GM15510 (cell line): Measurements from ENCODE around the gene REL.

Experiments
- POLR2A ChIP-seq: IDR thresholded peaks from 3 replicates; pipeline ENCODE4 v1.6.1; 2011; ENCODE audit warnings: borderline replicate concordance; ENCODE audit not compliant: insufficient read length; ENCODE audit errors: extremely low read depth

REL gene

DNA sequence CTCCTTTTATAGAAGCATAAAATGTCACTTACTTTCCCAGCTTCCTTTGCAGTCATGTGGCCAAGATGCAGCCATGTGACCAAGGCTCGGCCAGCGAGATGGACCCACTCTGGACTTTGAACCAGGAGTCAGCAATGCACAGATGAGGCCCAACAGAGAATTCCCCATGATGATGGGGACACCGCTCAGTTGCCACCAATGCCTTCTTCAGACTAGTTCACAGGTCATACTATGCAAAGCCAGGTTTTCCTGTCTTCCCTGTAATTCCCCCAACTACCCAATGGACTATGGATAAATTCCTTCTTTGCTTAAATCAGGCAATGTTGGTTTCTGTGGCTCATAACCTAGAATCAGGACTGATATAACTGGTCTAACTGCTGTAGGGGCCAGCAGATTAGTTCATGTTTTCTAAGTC, 22.5 kb upstream of the REL start:
- no peak for TF ChIP-seq POLR2A

DNA sequence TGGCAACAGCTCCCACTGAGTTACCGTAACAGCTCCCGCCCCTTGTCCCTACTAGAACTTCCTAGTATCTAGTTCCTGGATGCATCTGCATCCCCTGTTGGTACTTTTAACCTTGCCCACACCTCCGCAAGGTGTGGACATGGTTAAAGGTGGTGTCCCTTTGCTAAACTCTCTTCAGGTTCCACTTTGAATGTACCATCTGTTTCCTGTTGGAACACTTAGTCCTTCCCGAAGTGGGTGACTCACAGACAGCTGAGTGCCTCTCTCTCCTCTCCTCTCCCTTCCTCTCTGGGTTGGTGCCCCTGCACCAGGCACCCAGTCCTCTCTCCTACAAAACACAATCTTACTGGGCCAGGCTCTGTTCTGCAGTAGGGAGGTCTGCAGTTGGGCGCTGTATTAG, 19.6 kb upstream of the REL start:
- TF ChIP-seq POLR2A = no peak

DNA sequence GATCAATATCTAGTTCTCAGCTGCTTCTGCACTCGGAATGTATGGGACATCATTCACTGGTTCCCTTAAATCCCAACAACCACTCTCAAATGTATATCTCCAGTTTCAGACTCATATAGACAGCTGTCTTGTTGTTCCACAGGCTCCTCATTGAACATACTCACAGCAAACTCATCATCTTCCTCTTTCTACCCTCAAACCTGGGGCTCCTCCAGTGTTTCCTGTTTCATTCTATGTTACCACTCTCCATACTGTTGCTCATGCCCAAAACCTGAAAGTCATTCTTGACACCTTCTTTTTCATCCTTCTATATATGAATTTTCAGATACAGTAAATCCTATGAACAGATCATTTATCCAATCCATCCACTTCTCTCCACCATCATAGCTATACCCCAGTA, 18.7 kb upstream of the REL start:
- no peak for TF ChIP-seq POLR2A

DNA sequence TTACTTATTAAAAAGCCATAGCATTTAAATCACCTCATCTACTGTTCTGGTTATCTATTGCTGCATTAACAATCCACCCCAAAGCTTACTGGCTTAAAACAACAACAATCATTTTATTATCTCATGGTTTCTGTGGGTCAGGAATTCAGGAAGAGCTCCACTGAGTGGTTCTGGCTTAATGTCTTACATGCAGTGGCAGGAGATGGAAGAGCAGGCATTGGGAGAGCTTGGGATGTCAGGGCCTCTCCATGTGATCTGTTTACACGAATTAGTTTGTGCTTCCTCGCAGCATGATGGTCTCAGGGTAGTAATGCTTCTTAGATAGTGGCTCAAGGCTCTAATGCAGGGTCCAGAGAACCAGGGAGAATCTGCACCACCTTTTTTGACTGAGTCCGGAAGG, 14.4 kb upstream of the REL start:
- TF ChIP-seq POLR2A = no peak

DNA sequence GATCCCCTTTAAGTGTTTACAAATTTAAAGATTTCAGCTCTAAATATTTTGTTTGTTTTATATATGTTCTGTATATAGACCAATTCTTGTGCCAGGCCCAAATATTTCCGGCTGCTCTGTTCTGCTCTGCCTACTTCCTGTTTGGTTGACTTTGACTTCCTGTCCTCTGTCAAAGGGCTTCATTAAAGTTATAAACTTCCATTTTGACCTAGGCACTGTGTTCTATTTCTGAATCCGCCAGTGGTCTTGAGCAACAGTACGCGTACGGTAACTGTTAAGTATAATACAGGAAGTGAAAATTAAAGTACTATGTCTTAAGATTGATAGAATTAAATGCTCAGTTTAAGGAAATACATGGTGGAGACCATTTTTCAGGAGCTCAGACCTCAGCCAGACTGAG, 13.5 kb upstream of the REL start:
- no peak for TF ChIP-seq POLR2A

DNA sequence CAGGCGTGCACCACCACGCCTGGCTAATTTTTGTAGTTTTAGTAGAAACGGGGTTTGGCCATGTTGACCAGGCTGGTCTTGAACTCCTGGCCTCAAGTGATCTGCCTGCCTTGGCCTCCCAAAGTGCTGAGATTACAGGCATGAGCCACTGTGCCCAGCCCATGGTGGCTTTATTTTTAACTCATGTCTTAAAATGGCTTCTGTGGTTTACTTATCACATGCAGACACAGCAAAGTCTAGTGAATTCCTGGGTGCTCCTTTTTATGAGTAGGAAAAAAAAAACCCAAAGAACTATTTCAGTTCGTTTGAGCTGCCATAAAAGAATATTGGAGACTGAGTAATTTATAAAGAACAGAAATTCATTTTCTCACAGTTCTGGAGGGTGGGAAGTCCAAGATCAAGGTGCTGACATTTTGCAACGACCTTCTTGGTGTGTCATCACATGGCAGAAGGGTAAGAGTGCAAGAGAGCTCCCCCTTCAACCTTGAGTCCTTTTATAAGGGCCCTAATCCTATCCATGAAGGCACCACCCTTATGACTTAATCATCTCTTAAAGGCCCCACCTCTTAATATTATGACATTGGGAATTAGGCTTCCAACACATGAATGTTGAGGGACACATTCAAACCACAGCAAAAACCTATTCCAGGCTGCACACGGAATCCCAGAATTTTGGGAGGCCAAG, 12.6 kb upstream of the REL start:
- no peak for TF ChIP-seq POLR2A

DNA sequence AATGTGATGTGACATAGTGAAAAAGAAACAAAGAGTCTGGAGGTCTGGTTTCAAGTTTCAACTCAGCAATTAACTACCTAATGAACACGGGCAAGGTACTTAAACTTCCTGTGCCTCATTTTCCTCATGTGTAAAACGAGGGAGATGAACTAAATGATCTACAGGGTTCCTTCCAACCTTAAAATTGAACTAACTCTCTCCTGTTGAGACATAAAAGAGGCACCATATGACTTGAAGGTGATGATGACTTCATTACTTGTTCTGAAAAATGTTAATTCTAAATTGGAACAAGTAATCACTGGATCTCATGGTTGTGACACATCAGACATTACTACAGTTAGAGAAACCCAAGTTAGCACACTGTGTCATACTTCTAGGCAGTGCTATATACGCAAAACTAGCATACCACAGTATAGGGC, 8.9 kb upstream of the REL start:
- no peak for TF ChIP-seq POLR2A

DNA sequence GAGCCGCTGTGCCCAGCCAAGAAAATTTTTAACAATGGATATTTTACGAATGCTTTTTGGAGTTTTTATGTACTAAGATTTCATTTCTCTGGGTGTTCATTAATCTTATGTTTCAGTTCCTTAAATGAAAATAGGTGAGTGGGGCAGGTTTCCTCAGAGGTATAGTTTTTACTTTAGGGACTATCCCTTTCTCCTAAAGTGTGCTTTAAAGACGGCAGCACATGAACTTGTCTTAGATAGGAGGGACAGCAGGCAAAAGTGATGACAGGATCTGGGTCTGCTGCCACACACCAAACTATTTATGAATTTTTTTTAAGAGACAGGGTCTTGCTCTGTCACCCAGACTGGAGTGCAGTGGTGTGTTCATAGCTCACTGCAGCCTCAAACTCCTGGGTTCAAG, 8.0 kb upstream of the REL start:
- TF ChIP-seq POLR2A = no peak

DNA sequence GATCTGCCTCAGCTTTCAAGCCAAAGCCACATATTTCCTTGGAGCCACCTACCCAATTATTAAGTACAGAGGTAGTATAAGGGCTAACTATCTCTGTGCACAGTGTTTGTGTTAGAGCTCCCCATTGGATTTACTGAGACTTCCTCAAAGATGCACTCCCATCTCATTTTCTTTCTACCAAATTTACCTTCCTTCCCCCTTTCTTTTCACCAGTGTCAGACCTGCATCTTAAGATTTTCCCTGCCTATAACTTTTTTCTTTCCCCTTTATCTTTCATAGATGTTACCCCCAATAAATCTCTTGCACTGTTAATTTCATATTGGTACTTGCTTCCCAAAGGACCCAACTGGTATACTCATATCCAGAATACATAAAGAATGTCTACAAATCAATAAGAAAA, 5.9 kb upstream of the REL start:
- TF ChIP-seq POLR2A = no peak

DNA sequence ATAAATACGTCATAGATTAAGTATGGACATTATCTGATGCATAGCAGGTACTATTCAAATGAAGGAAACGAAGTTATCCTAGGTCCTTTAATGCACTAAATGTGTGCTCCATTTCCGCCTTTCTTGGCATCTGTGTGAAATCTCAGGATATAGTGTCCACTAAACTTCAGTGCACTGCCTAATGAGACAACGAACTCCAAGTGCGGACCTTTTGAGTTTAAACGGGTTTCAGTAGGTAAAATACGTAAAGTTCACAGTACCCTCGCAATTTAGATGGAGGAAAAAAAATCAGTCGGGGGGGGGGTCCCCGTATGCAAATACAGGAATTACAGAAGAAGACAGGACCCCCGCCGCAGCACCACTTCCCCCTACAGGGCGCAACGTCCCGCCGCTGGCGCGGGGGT, 729 bp upstream of the REL start:
- peak; percentile 43 for TF ChIP-seq POLR2A

DNA sequence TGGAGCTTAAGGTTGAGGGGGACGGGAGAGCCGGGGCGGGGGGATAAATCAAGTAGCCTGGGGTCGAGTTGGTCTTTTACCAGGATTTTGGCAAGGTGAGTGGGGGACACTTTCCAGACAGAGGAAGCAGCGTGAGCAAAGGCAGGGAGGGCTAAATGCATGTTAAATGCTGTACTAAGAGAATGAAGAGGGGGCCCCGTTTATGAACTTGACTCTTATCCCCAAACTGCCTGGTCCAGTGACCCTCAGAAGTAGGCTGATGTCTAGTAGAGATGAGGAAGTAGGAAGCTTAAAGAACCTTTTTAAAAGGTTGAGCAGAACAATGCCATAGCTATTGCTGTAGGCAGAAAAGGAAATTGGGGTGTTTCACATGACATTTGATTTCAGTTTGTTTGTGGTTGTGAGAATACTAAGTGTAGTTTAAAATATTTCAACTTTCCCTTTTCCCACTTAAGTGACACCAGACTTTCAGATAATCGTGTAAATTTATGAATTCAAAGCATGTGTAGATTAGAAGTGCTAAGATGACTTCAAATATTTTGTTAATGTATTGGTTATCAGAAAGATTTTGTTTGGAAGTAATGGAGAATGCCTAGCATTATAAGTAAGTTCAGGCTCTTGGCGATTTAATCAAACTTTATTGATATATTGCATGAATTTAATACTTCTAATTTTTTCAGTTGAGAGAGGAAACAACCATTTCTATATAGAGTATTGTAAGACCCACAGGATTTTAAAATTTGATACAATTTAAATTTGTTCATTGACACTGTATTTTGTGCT, 1.8 kb downstream of the REL start:
- TF ChIP-seq POLR2A = peak; percentile 50

DNA sequence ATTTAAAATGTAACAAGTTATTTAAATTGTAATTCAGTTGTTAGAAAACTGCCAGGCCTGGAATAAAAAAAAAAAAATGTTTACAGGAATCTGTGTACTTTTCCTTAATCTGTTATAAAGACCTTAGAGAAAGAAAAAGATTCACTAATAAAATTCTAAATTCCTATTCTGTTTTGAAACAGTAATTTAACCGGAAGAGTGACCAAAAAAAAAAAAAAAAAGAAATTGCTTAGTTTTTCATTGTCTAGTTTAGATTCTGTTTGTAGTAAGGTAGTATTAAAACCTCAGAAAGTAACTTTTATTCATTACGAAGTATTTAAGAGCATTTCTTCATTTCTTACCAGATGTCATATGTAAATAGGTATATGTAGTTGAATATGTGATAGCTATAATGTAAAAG, 2.5 kb downstream of the REL start:
- TF ChIP-seq POLR2A = no peak

DNA sequence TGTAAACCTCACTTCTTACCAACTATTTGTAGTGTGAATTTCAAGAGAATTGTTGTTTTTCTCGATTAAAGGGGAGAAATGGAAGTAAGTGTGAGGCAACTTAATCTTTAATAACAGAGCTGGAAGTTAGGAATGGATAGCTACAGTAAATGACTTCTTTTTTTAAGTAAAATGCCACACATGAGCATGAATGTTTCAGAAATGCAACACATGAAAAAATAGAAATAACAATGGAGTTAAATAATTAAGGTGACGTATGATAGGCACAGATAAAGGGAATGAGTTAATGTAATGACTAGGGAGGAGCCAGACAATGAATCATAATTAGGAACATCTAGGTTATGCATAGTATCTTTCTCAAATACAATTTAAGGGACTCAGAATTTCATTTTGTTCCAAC, 3.4 kb downstream of the REL start:
- TF ChIP-seq POLR2A = no peak

DNA sequence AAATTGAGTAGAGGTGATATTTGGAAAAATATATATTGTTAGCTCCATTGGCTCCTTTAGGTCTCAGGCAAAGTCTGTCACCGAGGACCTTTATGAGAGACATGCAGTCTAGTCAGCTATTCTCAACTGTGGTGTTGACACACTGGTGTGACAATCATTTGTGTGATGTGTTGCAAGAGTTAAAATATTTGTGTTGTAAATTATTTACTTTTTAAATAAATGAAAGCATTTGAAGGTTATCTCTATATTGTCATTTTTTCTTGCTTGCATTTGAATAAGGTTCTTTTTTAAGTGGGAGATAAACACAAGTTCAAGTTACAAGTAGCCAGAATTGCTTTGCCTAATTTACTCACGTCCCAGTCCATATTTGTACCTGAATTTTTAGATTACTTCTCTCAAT, 4.3 kb downstream of the REL start:
- no peak for TF ChIP-seq POLR2A

DNA sequence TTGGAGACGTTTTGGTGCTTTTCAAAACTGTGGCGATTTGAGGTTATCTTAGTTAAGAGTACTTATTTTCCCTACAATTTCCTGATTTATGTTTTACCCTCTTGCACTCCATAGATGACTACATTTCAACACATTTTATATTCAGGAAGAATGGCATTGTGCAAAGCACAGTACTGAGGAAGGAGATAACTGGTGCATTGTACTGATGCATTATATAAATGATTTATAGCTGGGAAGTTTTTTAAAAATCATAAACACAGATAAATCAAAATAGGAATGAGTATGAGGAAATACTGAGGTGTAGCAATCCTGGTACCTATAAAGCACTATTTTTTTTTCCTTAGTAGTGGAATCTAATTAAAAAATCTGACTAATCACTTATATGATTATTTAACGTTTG, 5.6 kb downstream of the REL start:
- no peak for TF ChIP-seq POLR2A

DNA sequence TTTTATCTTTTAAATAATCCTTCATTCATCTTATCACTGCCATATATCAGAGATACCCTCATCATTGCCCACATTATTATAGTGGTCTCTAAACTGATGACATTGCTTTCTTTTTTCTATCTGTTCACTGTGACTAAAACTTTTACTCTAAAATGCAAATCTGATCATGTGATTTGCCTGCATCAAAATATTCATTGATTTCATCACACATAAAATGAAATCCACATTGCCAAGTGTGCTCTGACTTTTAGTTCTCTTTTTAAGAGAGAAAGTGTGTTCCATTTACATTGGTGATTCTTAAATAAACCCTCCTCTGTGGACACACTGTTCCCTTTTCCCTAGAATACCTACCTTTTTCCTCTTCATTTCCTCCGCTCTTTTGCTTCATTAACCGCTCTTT, 7.5 kb downstream of the REL start:
- no peak for TF ChIP-seq POLR2A
